GM23248 (cell line): ENCODE measurements around the gene PDPR.
"Not testable (repeated sequence)": the region's sequence is repeated elsewhere in the genome, so short reads cannot be mapped to it uniquely, and the experiment has no call there.

Experiments
- EZH2 ChIP-seq: fragments of 200-600 bp; sonication (generic); IDR thresholded peaks from 2 replicates; pipeline ENCODE4 v1.6.1; 2018; ENCODE audit warnings: antibody characterized with exemption, mild to moderate bottlenecking; ENCODE audit not compliant: insufficient read depth, poor library complexity, severe bottlenecking
- EZH2phosphoT487 ChIP-seq: fragments of 200-600 bp; sonication (generic); IDR thresholded peaks from 2 replicates; pipeline ENCODE4 v1.6.1; 2018; ENCODE audit warnings: antibody characterized with exemption, moderate library complexity, mild to moderate bottlenecking, low read depth; ENCODE audit not compliant: insufficient read depth

GRCh38 chr16:70204010-70204409, 89.9 kb downstream of the PDPR start:
- not testable (repeated sequence) for TF ChIP-seq EZH2, EZH2phosphoT487
